ENCODE data around the gene KATNIP. TPM values are rescaled to one million over a fixed set of nuclear protein-coding genes. Genes with fewer than 3 reads are reported as not detected.

KATNIP gene
- polyA plus RNA-seq, 1 of the 3 experiments (the other 2 are of a cell fraction) = 25.5 TPM

- TF ChIP-seq GATA2 (CRISPR knock-in tag; IDR thresholded peaks at IDR 0.05) (no peak), ELF1 (IDR thresholded peaks at IDR 0.05) (no peak), USF2 (IDR thresholded peaks at IDR 0.05; ENCODE audit: borderline replicate concordance, low read depth, low read length) (no peak), RFX5 (IDR thresholded peaks at IDR 0.05; ENCODE audit: low read length) (no peak)
These were observed 48.3 kb downstream of the KATNIP start (continued) for GRCh38 chr16:27598220-27598619.

DNA sequence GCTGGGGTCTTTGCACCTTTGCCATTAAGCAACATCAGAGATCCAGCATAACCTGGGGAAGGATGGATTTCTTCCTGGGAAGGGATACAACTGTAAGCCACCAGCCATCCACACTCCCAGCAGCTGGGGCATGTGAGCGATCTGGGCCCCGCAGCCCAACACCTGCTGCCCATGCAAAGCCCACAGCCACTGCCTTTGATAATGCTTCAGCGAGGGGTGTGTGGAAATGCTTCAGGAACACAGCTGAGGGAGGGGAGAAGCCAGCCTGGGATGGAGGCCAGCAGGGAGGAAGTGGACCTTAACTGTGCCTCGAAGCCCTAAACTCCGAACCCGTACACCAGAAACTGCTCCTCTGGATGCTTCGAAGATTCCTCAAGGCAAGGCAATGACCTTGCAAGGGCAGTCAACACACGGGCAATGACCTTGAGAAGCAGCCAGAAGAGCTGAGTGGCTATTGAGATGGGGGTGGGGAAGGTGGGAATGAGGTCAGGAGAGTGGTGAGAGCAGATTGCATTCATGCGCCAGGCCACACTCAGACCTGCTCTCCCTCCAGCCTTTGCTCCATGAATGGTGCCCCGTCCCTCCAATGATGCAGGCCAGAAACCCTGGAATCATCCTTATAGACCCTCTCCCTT, 49.1 kb downstream of the KATNIP start:
- H3K4me1 ChIP-seq (ENCODE audit: control insufficient read depth in 1 of 2, insufficient read depth in 2 of 2, low read depth in 1 of 2, low read length in 1 of 2) = peaks cover 0 to 7% of the 10 kb centered on the region in 2 experiments; a peak in 1 of 4 replicates
- no peaks in the 10 kb centered on the region for H3K9me2 ChIP-seq
- WGBS (ENCODE audit: low lambda C conversion rate) = 95% methylated on average over 7 of the region's 10 CpGs
- no peak overlapping the region for H3K9ac ChIP-seq
- H4K20me1 ChIP-seq (ENCODE audit: insufficient read depth) = no peaks in the 10 kb centered on the region
- no peaks in the 10 kb centered on the region for H3K79me2 ChIP-seq (ENCODE audit: insufficient read depth)
- POLR2A ChIA-PET = no interaction called here
- H3K9me3 ChIP-seq = no peaks in the 10 kb centered on the region
- H3K4me2 ChIP-seq = no peak overlapping the region
- no peak for TF ChIP-seq RAD21 (IDR thresholded peaks at IDR 0.05; ENCODE audit: low read length)
- TF ChIP-seq USF2 (IDR thresholded peaks at IDR 0.05; ENCODE audit: borderline replicate concordance, low read depth, low read length) = no peak
- TF ChIP-seq TCF12 (IDR thresholded peaks at IDR 0.05) = no peak
- H3K27me3 ChIP-seq (ENCODE audit: insufficient read depth) = no peaks in the 10 kb centered on the region
- no peak overlapping the region for H3K4me3 ChIP-seq (ENCODE audit: low read depth in 2 of 2, low read length in 1 of 2)
- no peak for DNase-seq
- no peak overlapping the region for H2AFZ ChIP-seq (ENCODE audit: low read depth)
- no peaks in the 10 kb centered on the region for H3F3A ChIP-seq (replicated peaks; ENCODE audit: insufficient read depth)
- CTCF ChIA-PET = interaction anchor here (1.3 kb wide), 1 partner anchor 41 kb away, joined by 3 read pairs; no protein-coding TSS in a partner anchor
- H3K36me3 ChIP-seq (replicated peaks in 1 of 2; ENCODE audit: control insufficient read depth in 1 of 2, insufficient read depth in 2 of 2, low read length in 1 of 2) = no peaks in the 10 kb centered on the region
- H3K27ac ChIP-seq (ENCODE audit: low read depth in 2 of 2, low read length in 1 of 2) = no peak overlapping the region

DNA sequence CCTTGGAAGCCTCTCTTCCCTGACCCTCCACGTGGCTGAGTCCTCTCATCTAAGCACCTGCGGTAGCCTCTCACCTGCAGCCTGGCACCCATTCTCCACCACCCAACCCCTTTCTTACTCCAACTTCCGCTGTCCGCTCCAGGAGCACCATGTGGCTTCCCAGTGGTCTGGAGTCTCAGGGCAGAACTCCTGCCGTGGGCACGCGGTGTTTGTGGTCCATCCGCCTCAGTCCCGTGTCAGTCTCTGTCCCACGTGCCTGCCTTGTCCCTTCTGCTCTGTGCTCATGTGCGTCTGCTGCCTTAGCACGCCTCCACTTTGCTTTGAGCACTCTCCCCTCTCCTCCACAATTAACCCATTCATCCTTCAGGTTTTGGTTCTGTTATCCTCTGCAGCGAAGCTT, 49.7 kb downstream of the KATNIP start:
- Histone ChIP-seq H3K4me3 (ENCODE audit: low read depth in 2 of 2, low read length in 1 of 2) (no peak overlapping the region), H3K4me1 (ENCODE audit: control insufficient read depth in 1 of 2, insufficient read depth in 2 of 2, low read depth in 1 of 2, low read length in 1 of 2) (peaks cover 0 to 5% of the 10 kb centered on the region in 2 experiments; a peak in 1 of 4 replicates), H3F3A (replicated peaks; ENCODE audit: insufficient read depth) (no peaks in the 10 kb centered on the region), H3K36me3 (replicated peaks in 1 of 2; ENCODE audit: control insufficient read depth in 1 of 2, insufficient read depth in 2 of 2, low read length in 1 of 2) (no peaks in the 10 kb centered on the region), H3K27ac (ENCODE audit: low read depth in 2 of 2, low read length in 1 of 2) (no peak overlapping the region), H3K9ac (no peak overlapping the region), H3K79me2 (ENCODE audit: insufficient read depth) (no peaks in the 10 kb centered on the region), H4K20me1 (ENCODE audit: insufficient read depth) (no peaks in the 10 kb centered on the region), H2AFZ (ENCODE audit: low read depth) (no peak overlapping the region), H3K9me3 (no peaks in the 10 kb centered on the region), H3K9me2 (no peaks in the 10 kb centered on the region), H3K27me3 (ENCODE audit: insufficient read depth) (no peaks in the 10 kb centered on the region), H3K4me2 (no peak overlapping the region)
- DNase-seq = no peak
- CTCF ChIA-PET = interaction anchor here (1.3 kb wide), 1 partner anchor 41 kb away, joined by 3 read pairs; no protein-coding TSS in a partner anchor
- WGBS (ENCODE audit: low lambda C conversion rate) = 97% methylated on average over 13 of the region's 13 CpGs
- POLR2A ChIA-PET = no interaction called here
- TF ChIP-seq, protein P1, sequence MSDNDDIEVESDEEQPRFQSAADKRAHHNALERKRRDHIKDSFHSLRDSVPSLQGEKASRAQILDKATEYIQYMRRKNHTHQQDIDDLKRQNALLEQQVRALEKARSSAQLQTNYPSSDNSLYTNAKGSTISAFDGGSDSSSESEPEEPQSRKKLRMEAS (IDR thresholded peaks at IDR 0.05; ENCODE audit: low read depth) = no peak
- TF ChIP-seq EZH2phosphoT487 (IDR thresholded peaks at IDR 0.05; ENCODE audit: borderline replicate concordance, low read depth) (no peak), TCF12 (IDR thresholded peaks at IDR 0.05) (no peak), FOSL2 (IDR thresholded peaks at IDR 0.05; ENCODE audit: borderline replicate concordance, low read depth) (no peak), YY1 (IDR thresholded peaks at IDR 0.05; ENCODE audit: low read depth) (no peak), CHD2 (IDR thresholded peaks at IDR 0.05; ENCODE audit: low read length, partially characterized antibody) (no peak), RCOR1 (IDR thresholded peaks at IDR 0.05; ENCODE audit: low read length) (no peak), FOXM1 (IDR thresholded peaks at IDR 0.05; ENCODE audit: low read depth) (no peak), EP300 (IDR thresholded peaks at IDR 0.05; ENCODE audit: borderline replicate concordance in 1 of 2, low read depth in 1 of 2, low read length in 1 of 2) (no peak), POLR2AphosphoS5 (IDR thresholded peaks at IDR 0.05; ENCODE audit: low read depth, low read length) (no peak), NRF1 (IDR thresholded peaks at IDR 0.05; ENCODE audit: low read depth, low read length) (no peak), TAF1 (IDR thresholded peaks at IDR 0.05; ENCODE audit: borderline replicate concordance, low read depth, low read length) (no peak)
- TF ChIP-seq, protein P2, sequence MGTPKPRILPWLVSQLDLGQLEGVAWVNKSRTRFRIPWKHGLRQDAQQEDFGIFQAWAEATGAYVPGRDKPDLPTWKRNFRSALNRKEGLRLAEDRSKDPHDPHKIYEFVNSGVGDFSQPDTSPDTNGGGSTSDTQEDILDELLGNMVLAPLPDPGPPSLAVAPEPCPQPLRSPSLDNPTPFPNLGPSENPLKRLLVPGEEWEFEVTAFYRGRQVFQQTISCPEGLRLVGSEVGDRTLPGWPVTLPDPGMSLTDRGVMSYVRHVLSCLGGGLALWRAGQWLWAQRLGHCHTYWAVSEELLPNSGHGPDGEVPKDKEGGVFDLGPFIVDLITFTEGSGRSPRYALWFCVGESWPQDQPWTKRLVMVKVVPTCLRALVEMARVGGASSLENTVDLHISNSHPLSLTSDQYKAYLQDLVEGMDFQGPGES (IDR thresholded peaks at IDR 0.05; ENCODE audit: low read depth, low read length) = no peak
- TF ChIP-seq, protein P3, sequence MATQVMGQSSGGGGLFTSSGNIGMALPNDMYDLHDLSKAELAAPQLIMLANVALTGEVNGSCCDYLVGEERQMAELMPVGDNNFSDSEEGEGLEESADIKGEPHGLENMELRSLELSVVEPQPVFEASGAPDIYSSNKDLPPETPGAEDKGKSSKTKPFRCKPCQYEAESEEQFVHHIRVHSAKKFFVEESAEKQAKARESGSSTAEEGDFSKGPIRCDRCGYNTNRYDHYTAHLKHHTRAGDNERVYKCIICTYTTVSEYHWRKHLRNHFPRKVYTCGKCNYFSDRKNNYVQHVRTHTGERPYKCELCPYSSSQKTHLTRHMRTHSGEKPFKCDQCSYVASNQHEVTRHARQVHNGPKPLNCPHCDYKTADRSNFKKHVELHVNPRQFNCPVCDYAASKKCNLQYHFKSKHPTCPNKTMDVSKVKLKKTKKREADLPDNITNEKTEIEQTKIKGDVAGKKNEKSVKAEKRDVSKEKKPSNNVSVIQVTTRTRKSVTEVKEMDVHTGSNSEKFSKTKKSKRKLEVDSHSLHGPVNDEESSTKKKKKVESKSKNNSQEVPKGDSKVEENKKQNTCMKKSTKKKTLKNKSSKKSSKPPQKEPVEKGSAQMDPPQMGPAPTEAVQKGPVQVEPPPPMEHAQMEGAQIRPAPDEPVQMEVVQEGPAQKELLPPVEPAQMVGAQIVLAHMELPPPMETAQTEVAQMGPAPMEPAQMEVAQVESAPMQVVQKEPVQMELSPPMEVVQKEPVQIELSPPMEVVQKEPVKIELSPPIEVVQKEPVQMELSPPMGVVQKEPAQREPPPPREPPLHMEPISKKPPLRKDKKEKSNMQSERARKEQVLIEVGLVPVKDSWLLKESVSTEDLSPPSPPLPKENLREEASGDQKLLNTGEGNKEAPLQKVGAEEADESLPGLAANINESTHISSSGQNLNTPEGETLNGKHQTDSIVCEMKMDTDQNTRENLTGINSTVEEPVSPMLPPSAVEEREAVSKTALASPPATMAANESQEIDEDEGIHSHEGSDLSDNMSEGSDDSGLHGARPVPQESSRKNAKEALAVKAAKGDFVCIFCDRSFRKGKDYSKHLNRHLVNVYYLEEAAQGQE (IDR thresholded peaks at IDR 0.05; ENCODE audit: low read depth, low read length) = no peak

Measured in SK-N-SH (cell line).